AG04450 (cell line): ENCODE results near the gene TNFSF13. TPM values are rescaled to one million over a fixed set of nuclear protein-coding genes. Genes with fewer than 3 reads are reported as not detected.

Source experiments
- CTCF ChIA-PET: fragments of 300-600, 350-600 bp; formaldehyde crosslinking; extraction: SDS; loops from one replicate; lab custom pipeline; 2022; ENCODE audit warnings: antibody characterized with exemption, inconsistent platforms; lab: Charles Lee
- POLR2A ChIA-PET: fragments of 350-600 bp; formaldehyde crosslinking; extraction: SDS; loops from one replicate; lab custom pipeline; 2021; ENCODE audit warnings: antibody characterized with exemption, inconsistent platforms; lab: Yijun Ruan, JAX
- DNase-seq: peaks from one replicate; pipeline ENCODE4 v3.0.0-alpha.2; 2011; ENCODE audit warnings: low read depth, low spot score
- H3K27ac ChIP-seq: one replicate; pipeline ENCODE4 v1.5.1; 2012; ENCODE audit warnings: low read depth, low read length, control low read depth
- H3K27me3 ChIP-seq: one replicate; pipeline ENCODE4 v1.6.0; 2012; ENCODE audit warnings: low read length; ENCODE audit not compliant: control insufficient read depth, insufficient read depth
- H3K4me3 ChIP-seq: 2 replicates; pipeline ENCODE4 v1.5.1; 2011; ENCODE audit warnings: mild to moderate bottlenecking, low read depth, low read length, control low read depth
- H3K9me3 ChIP-seq: 2 replicates; pipeline ENCODE4 v1.5.1; 2012; ENCODE audit warnings: low read length; ENCODE audit not compliant: control insufficient read depth, insufficient read depth
- CTCF ChIP-seq: IDR thresholded peaks from 2 replicates; pipeline ENCODE4 v1.5.1; 2011; ENCODE audit warnings: low read depth, low read length, control low read depth, inconsistent platforms
- polyA plus RNA-seq: library from polyadenylated mRNA; depleted of rRNA; stranded (reverse); fragments of >200 nt; gene quantifications from 2 replicates; pipeline ENCODE4 v1.2.3, GENCODE V29; 2011

TNFSF13 gene
- polyA plus RNA-seq, 1 experiment, result 0.83 TPM

DNA sequence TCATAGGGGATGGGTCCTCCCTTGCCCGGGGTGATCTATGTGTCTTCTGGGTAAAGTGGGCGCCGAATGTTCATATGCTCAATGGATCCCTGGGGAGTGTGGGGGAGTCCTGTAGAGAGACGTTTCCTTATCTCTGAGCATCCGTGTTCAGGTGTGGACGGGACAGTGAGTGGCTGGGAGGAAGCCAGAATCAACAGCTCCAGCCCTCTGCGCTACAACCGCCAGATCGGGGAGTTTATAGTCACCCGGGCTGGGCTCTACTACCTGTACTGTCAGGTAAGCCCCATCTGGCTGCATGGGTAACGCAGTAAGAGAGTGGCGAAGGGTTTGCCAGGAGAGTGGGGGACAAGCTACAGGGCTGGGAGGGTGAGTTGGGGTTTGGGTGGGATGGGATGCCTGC, 1.9 kb upstream of the TNFSF13 start:
- ChIA-PET CTCF (interaction anchor here (2.4 kb wide), 1 partner anchor 43 kb away, joined by 23 read pairs; no protein-coding TSS in a partner anchor), POLR2A (no interaction called here)
- Histone ChIP-seq H3K4me3 (no peak overlapping the region), H3K27ac (no peak overlapping the region), H3K9me3 (no peaks in the 10 kb centered on the region), H3K27me3 (no peaks in the 10 kb centered on the region)
- no peak for TF ChIP-seq CTCF
- no peak for DNase-seq

DNA sequence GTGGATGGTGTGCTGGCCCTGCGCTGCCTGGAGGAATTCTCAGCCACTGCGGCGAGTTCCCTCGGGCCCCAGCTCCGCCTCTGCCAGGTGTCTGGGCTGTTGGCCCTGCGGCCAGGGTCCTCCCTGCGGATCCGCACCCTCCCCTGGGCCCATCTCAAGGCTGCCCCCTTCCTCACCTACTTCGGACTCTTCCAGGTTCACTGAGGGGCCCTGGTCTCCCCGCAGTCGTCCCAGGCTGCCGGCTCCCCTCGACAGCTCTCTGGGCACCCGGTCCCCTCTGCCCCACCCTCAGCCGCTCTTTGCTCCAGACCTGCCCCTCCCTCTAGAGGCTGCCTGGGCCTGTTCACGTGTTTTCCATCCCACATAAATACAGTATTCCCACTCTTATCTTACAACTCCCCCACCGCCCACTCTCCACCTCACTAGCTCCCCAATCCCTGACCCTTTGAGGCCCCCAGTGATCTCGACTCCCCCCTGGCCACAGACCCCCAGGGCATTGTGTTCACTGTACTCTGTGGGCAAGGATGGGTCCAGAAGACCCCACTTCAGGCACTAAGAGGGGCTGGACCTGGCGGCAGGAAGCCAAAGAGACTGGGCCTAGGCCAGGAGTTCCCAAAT, 1.3 kb upstream of the TNFSF13 start:
- no peak for TF ChIP-seq CTCF
- DNase-seq, result no peak
- Histone ChIP-seq H3K4me3 (no peak overlapping the region), H3K27me3 (no peaks in the 10 kb centered on the region), H3K9me3 (no peaks in the 10 kb centered on the region), H3K27ac (no peak overlapping the region)
- POLR2A ChIA-PET, result no interaction called here
- CTCF ChIA-PET, result interaction anchor here (0.7 to 2.4 kb wide), 2 partner anchors 43 to 131 kb away, joined by 3 to 23 read pairs; partner anchors contain the start of gene WRAP53

GRCh38 chr17:7557775-7558543, 591 bp upstream of the TNFSF13 start:
- no peak overlapping the region for H3K4me3 ChIP-seq
- no peaks in the 10 kb centered on the region for H3K9me3 ChIP-seq
- DNase-seq, result no peak
- no peak for TF ChIP-seq CTCF
- CTCF ChIA-PET, result interaction anchor here (0.7 to 2.4 kb wide), 2 partner anchors 44 to 130 kb away, joined by 3 to 23 read pairs; partner anchors contain the start of gene WRAP53
- peak overlapping the region; percentile 31 for H3K27ac ChIP-seq
- no peaks in the 10 kb centered on the region for H3K27me3 ChIP-seq
- POLR2A ChIA-PET, result no interaction called here

GRCh38 chr17:7559320-7560171, 996 bp downstream of the TNFSF13 start:
- POLR2A ChIA-PET, result interaction anchor here (1.1 to 1.8 kb wide), 5 partner anchors 14 to 156 kb away, joined by 3 to 8 read pairs (median 7); partner anchors contain the start of genes SPEM1, TMEM256 and ZBTB4
- Histone ChIP-seq H3K27ac (no peak overlapping the region), H3K27me3 (no peaks in the 10 kb centered on the region), H3K4me3 (no peak overlapping the region), H3K9me3 (no peaks in the 10 kb centered on the region; the same call in 1 of the 2 replicates)
- no peak for TF ChIP-seq CTCF
- no peak for DNase-seq
- CTCF ChIA-PET, result interaction anchor here (0.6 to 3.1 kb wide), 30 partner anchors 9 to 279 kb away, joined by 3 to 116 read pairs (median 7); partner anchors contain the start of genes MPDU1, NEURL4, NLGN2 and SLC2A4
